Activated B cell treated with CpG ODN at 0.5 μM for 24 hours (primary cell): ENCODE measurements around the gene PLSCR3. TPM values are rescaled to one million over a fixed set of nuclear protein-coding genes. Genes with fewer than 3 reads are reported as not detected.

Experiments
- ATAC-seq: fragments of 200-7000 bp; cut with Tn5 transposase; one replicate; pipeline ENCODE4 v1.10.0; 2021; ENCODE audit warnings: low read depth, mild to moderate bottlenecking, moderate library complexity
- CTCF ChIA-PET: fragments of 350-600 bp; sonication (Branson Sonifier 250); formaldehyde crosslinking; loops from one replicate; lab custom pipeline; 2021; ENCODE audit warnings: antibody characterized with exemption; lab: Charles Lee
- POLR2A ChIA-PET: fragments of 350-600 bp; sonication (Branson Sonifier 250); formaldehyde crosslinking; loops from one replicate; lab custom pipeline; 2021; ENCODE audit warnings: antibody characterized with exemption; lab: Charles Lee
- DNase-seq: peaks from one replicate; pipeline ENCODE4 v3.0.0; 2022
- H3K27ac Mint-ChIP-seq: one replicate; pipeline ENCODE4 v1.8.0; 2020; ENCODE audit warnings: mixed read lengths
- H3K27me3 Mint-ChIP-seq: one replicate; pipeline ENCODE4 v1.8.0; 2021; ENCODE audit warnings: mixed read lengths
- H3K36me3 Mint-ChIP-seq: one replicate; pipeline ENCODE4 v1.8.0; 2021; ENCODE audit warnings: low read depth, mixed read lengths
- H3K4me1 Mint-ChIP-seq: one replicate; pipeline ENCODE4 v1.8.0; 2021; ENCODE audit warnings: mixed read lengths
- H3K4me3 Mint-ChIP-seq: one replicate; pipeline ENCODE4 v1.8.0; 2020; ENCODE audit warnings: mild to moderate bottlenecking, mixed read lengths
- H3K9me3 Mint-ChIP-seq: one replicate; pipeline ENCODE4 v1.8.0; 2020; ENCODE audit warnings: mixed read lengths
- intact Hi-C: fragments of 100-400 bp; cut with micrococcal nuclease; formaldehyde crosslinking; loops from one replicate; pipeline ENCODE4 v1.15.1; 2024
- total RNA-seq: library from RNA; stranded (reverse); gene quantifications from 2 replicates; pipeline ENCODE4 v1.2.3, GENCODE V29; 2022
- TF ChIP-seq, protein P1 (sequence below): fragments of 200-600 bp; IDR thresholded peaks from one replicate; pipeline ENCODE4 v1.8.0; 2022; ENCODE audit warnings: antibody characterized with exemption, mild to moderate bottlenecking

Gene PLSCR3
- total RNA-seq, 1 donor from 2014 or later: 35.2 TPM

DNA sequence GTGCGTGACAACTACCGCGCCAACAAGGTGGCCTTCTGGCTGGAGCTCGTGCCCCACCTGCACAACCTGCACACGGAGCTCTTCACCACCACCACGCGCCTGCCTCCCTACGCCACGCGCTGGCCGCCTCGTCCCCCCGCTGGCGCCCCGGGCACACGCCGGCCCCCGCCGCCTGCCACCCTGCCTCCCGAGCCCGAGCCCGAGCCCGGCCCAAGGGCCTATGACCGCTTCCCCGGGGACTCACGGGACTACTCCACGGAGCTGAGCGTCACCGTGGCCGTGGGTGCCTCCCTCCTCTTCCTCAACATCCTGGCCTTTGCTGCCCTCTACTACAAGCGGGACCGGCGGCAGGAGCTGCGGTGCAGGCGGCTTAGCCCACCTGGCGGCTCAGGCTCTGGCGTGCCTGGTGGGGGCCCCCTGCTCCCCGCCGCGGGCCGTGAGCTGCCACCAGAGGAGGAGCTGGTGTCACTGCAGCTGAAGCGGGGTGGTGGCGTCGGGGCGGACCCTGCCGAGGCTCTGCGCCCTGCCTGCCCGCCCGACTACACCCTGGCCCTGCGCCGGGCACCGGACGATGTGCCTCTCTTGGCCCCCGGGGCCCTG, 22.8 kb upstream of the PLSCR3 start:
- Mint-ChIP-seq H3K27me3 (peaks cover 3% of the 10 kb centered on the region), H3K9me3 (no peaks in the 10 kb centered on the region)
- CTCF ChIA-PET: no interaction called here

DNA sequence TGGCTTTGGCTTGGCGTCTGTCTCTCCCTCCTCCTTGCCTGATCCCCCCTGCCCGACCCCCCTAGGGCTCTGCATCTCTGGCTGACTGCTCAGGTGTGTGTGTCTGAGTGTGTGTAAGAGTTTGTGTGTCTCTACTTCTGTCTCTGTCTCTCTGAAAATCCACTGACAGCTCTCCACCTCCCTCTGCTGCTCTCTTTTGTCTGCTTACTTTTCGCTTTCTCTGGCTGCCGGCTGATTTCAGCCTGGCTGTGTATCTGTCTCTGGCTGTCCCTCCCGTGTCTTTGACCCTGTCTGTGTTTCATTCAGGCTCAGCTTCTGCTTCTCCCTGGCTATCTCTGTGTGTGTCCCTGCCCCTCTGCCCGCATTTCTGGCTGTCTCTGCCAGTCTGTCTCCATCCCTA, 22.0 kb upstream of the PLSCR3 start:
- no peak for DNase-seq
- H3K9me3 Mint-ChIP-seq: no peaks in the 10 kb centered on the region
- H3K4me1 Mint-ChIP-seq: no peaks in the 10 kb centered on the region
- ChIA-PET POLR2A (interaction anchor here (0.5 kb wide), 1 partner anchor 450 kb away, joined by 4 read pairs; no protein-coding TSS in a partner anchor), CTCF (no interaction called here)
- intact Hi-C loops: no loop called here
- H3K4me3 Mint-ChIP-seq: no peak overlapping the region
- peaks cover 3% of the 10 kb centered on the region for H3K27me3 Mint-ChIP-seq
- TF ChIP-seq, protein P1, sequence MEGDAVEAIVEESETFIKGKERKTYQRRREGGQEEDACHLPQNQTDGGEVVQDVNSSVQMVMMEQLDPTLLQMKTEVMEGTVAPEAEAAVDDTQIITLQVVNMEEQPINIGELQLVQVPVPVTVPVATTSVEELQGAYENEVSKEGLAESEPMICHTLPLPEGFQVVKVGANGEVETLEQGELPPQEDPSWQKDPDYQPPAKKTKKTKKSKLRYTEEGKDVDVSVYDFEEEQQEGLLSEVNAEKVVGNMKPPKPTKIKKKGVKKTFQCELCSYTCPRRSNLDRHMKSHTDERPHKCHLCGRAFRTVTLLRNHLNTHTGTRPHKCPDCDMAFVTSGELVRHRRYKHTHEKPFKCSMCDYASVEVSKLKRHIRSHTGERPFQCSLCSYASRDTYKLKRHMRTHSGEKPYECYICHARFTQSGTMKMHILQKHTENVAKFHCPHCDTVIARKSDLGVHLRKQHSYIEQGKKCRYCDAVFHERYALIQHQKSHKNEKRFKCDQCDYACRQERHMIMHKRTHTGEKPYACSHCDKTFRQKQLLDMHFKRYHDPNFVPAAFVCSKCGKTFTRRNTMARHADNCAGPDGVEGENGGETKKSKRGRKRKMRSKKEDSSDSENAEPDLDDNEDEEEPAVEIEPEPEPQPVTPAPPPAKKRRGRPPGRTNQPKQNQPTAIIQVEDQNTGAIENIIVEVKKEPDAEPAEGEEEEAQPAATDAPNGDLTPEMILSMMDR: no peak
- H3K36me3 Mint-ChIP-seq: no peaks in the 10 kb centered on the region
- H3K27ac Mint-ChIP-seq: no peak overlapping the region
- ATAC-seq: no peak

More for the DNA sequence above, 22.8 kb upstream of the PLSCR3 start:
- H3K4me3 Mint-ChIP-seq: no peak overlapping the region
- no peaks in the 10 kb centered on the region for H3K4me1 Mint-ChIP-seq
- H3K36me3 Mint-ChIP-seq: no peaks in the 10 kb centered on the region
- ATAC-seq (no peak), DNase-seq (no peak)
- intact Hi-C loops: no loop called here
- H3K27ac Mint-ChIP-seq: no peak overlapping the region
- POLR2A ChIA-PET: interaction anchor here (0.5 kb wide), 1 partner anchor 449 kb away, joined by 4 read pairs; no protein-coding TSS in a partner anchor
- TF ChIP-seq, protein P1: no peak

DNA sequence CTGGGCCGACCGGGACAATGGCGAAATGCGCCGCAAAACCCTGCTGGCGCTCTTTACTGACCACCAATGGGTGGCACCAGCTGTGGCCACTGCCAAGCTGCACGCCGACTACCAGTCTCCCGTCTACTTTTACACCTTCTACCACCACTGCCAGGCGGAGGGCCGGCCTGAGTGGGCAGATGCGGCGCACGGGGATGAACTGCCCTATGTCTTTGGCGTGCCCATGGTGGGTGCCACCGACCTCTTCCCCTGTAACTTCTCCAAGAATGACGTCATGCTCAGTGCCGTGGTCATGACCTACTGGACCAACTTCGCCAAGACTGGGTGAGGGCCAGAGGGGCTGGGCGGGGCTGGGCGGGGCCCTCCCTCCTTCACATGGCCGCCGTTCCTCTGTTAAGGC, 21.5 kb upstream of the PLSCR3 start:
- ATAC-seq (no peak), DNase-seq (no peak)
- no peaks in the 10 kb centered on the region for H3K36me3 Mint-ChIP-seq
- no peaks in the 10 kb centered on the region for H3K4me1 Mint-ChIP-seq
- no peak overlapping the region for H3K4me3 Mint-ChIP-seq
- CTCF ChIA-PET: no interaction called here
- peaks cover 3% of the 10 kb centered on the region for H3K27me3 Mint-ChIP-seq
- H3K9me3 Mint-ChIP-seq: no peaks in the 10 kb centered on the region
- intact Hi-C loops: no loop called here
- POLR2A ChIA-PET: no interaction called here
- TF ChIP-seq, protein P1: no peak
- H3K27ac Mint-ChIP-seq: no peak overlapping the region

DNA sequence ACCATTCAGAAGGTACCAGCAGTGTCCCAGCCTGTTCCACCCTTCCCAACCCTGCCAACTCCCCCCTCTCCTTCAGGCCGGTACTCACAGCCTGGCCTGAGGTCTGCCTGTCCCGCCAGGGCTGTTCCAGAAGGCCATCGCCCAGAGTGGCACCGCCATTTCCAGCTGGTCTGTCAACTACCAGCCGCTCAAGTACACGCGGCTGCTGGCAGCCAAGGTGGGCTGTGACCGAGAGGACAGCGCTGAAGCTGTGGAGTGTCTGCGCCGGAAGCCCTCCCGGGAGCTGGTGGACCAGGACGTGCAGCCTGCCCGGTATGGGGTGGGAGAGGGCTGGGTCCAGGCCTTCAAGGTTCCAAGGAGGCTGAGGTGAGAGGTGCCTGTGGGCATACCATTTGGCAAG, 20.5 kb upstream of the PLSCR3 start:
- Mint-ChIP-seq H3K9me3 (no peaks in the 10 kb centered on the region), H3K36me3 (no peaks in the 10 kb centered on the region), H3K27me3 (peaks cover 5% of the 10 kb centered on the region), H3K4me3 (no peak overlapping the region), H3K27ac (no peak overlapping the region), H3K4me1 (no peaks in the 10 kb centered on the region)
- ATAC-seq (no peak), DNase-seq (no peak)
- ChIA-PET CTCF (no interaction called here), POLR2A (interaction anchor here (0.6 kb wide), 1 partner anchor 40 kb away, joined by 10 read pairs; no protein-coding TSS in a partner anchor)
- TF ChIP-seq, protein P1: no peak
- intact Hi-C loops: no loop called here

DNA sequence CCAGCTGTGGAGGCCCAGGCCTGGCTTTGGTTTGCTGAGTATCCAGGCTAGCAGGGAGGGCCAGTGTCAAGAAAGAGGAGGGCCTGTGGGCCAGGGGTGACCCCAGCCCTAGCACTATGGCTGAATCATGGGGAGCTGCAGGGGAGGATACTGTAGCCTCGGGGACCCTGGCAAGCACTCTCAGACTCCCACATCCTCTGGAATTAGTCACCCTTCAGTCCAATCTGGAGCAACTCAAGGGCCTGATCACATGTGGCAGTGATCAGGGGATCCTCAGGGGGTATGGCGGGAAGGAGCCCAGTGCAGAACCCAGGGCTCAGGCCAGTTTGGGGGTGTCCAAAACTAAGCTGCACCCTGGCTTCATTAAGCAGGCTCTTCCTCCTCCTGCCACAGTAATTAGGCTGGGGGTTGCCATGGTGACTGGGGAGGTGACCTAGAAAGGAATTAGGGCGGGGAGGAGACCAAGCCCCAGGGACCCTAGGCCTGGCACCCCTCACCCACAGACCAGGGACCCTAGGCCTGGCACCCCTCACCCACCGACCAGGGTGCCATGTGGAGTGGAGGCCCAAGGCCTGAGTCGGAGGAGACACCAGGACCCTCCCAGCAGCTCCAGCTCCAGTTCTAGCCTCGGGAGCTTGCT, 19.1 kb upstream of the PLSCR3 start:
- no peak for DNase-seq
- POLR2A ChIA-PET: interaction anchor here (1.2 kb wide), 1 partner anchor 30 kb away, joined by 3 read pairs; no protein-coding TSS in a partner anchor
- Mint-ChIP-seq H3K36me3 (no peaks in the 10 kb centered on the region), H3K27me3 (peaks cover 9% of the 10 kb centered on the region), H3K27ac (no peak overlapping the region), H3K4me3 (no peak overlapping the region), H3K4me1 (no peaks in the 10 kb centered on the region), H3K9me3 (no peaks in the 10 kb centered on the region)
- TF ChIP-seq, protein P1: no peak
- ATAC-seq: no peak
- intact Hi-C loops: no loop called here
- CTCF ChIA-PET: no interaction called here
